Chondrocyte (in vitro differentiated cells): Measurements from ENCODE around the gene RAPGEF5. TPM values are rescaled to one million over a fixed set of nuclear protein-coding genes. Genes with fewer than 3 reads are reported as not detected.

Experiments
- DNase-seq: peaks from one replicate; pipeline ENCODE4 v3.0.0; 2021; ENCODE audit warnings: mixed read lengths, low spot score
- H3K27ac Mint-ChIP-seq: one replicate; pipeline ENCODE4 v1.8.0; 2021; ENCODE audit warnings: mild to moderate bottlenecking, moderate library complexity, mixed read lengths; ENCODE audit not compliant: unreplicated experiment
- H3K27me3 Mint-ChIP-seq: 2 replicates; pipeline ENCODE4 v1.8.0; 2021; ENCODE audit warnings: low read depth, mixed read lengths
- H3K36me3 Mint-ChIP-seq: 2 replicates; pipeline ENCODE4 v1.8.0; 2021; ENCODE audit warnings: low read depth, mixed read lengths
- H3K4me1 Mint-ChIP-seq: 2 replicates; pipeline ENCODE4 v1.8.0; 2021; ENCODE audit warnings: low read depth, mild to moderate bottlenecking, mixed read lengths
- H3K4me3 Mint-ChIP-seq: one replicate; pipeline ENCODE4 v1.8.0; 2021; ENCODE audit warnings: mild to moderate bottlenecking, moderate library complexity, mixed read lengths; ENCODE audit not compliant: unreplicated experiment
- H3K9me3 Mint-ChIP-seq: 2 replicates; pipeline ENCODE4 v1.8.0; 2021; ENCODE audit warnings: low read depth, mixed read lengths
- total RNA-seq: library from RNA; stranded (reverse); gene quantifications from 3 replicates; pipeline ENCODE4 v1.2.1, GENCODE V29; 2021
- TF ChIP-seq, protein P1 (sequence below): fragments of 200-600 bp; sonication (generic); IDR thresholded peaks from 2 replicates; pipeline ENCODE4 v1.5.0; 2021; ENCODE audit warnings: antibody characterized with exemption, mild to moderate bottlenecking, moderate library complexity

The RAPGEF5 gene
- total RNA-seq, 1 donor from 2014 or later = 2.2 TPM

DNA sequence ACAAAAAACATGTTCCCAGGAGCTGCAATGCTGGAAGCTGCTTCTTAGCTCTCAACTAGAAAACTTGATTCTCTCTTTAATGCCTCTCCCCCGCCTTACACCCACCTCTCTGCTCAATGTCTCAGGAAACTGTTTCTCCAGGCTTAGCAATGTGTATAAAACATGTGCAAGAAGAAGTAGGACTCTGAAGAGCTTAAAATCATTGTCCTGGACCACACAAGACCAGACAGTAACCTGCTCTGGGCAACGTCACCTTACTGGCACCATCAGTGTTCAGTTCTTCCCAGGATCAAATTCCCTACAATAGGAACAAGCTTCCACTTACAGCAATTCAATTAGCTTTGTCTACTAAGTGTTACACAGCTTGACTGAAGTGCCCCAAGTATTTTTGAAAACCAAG is 104.9 kb downstream of the RAPGEF5 start:
- H3K9me3 Mint-ChIP-seq = peaks cover under 1% of the 10 kb centered on the region
- H3K36me3 Mint-ChIP-seq = no peaks in the 10 kb centered on the region
- DNase-seq = no peak
- no peaks in the 10 kb centered on the region for H3K4me1 Mint-ChIP-seq
- no peak overlapping the region for H3K27ac Mint-ChIP-seq
- no peaks in the 10 kb centered on the region for H3K27me3 Mint-ChIP-seq
- TF ChIP-seq, protein P1, sequence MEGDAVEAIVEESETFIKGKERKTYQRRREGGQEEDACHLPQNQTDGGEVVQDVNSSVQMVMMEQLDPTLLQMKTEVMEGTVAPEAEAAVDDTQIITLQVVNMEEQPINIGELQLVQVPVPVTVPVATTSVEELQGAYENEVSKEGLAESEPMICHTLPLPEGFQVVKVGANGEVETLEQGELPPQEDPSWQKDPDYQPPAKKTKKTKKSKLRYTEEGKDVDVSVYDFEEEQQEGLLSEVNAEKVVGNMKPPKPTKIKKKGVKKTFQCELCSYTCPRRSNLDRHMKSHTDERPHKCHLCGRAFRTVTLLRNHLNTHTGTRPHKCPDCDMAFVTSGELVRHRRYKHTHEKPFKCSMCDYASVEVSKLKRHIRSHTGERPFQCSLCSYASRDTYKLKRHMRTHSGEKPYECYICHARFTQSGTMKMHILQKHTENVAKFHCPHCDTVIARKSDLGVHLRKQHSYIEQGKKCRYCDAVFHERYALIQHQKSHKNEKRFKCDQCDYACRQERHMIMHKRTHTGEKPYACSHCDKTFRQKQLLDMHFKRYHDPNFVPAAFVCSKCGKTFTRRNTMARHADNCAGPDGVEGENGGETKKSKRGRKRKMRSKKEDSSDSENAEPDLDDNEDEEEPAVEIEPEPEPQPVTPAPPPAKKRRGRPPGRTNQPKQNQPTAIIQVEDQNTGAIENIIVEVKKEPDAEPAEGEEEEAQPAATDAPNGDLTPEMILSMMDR = no peak
- no peak overlapping the region for H3K4me3 Mint-ChIP-seq

DNA sequence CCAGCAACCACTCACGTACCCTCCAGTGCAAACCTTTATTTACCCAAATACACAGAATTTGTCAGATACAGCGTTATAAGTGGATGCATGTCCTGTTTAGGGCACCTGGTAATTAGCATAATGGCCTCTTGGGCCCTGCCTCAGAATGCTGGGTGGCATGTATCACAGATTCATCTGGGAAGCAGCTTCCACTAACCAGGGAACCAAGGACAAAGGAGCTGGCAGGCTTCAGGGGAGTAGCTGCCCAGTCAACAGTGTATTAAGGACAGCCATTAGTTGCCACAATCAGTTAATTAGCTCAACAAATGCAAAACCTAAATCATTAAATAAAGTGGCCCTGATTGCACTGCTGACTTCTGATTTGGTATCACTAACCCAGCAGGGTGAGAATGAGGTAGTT is 105.7 kb downstream of the RAPGEF5 start:
- no peak for DNase-seq
- Mint-ChIP-seq H3K27me3 (no peaks in the 10 kb centered on the region), H3K4me3 (no peak overlapping the region), H3K4me1 (no peaks in the 10 kb centered on the region), H3K27ac (no peak overlapping the region), H3K36me3 (no peaks in the 10 kb centered on the region), H3K9me3 (peaks cover 8% of the 10 kb centered on the region)
- TF ChIP-seq, protein P1 = no peak

DNA sequence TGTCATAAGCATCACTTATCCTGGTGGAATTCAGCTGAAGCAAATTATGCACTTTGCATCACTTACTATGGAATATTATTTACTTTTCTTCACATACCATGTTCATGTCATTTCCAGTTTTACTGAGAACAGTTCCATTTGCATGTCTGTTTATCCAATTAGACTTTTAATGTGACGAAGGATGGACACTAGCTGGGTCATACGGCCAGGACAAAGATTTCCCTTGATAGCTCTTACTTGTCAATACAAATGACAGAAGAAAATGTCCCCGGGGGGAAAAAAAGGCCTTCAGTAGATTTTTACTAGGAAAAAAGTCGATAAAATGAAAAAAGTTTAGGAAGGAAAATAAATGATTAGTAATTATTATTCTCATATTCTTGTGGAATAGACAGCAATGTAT is 106.6 kb downstream of the RAPGEF5 start:
- Mint-ChIP-seq H3K4me1 (no peaks in the 10 kb centered on the region), H3K9me3 (peaks cover 17% of the 10 kb centered on the region), H3K27me3 (no peaks in the 10 kb centered on the region), H3K36me3 (peaks cover 2% of the 10 kb centered on the region), H3K27ac (no peak overlapping the region), H3K4me3 (no peak overlapping the region)
- DNase-seq = no peak
- TF ChIP-seq, protein P1 = no peak

DNA sequence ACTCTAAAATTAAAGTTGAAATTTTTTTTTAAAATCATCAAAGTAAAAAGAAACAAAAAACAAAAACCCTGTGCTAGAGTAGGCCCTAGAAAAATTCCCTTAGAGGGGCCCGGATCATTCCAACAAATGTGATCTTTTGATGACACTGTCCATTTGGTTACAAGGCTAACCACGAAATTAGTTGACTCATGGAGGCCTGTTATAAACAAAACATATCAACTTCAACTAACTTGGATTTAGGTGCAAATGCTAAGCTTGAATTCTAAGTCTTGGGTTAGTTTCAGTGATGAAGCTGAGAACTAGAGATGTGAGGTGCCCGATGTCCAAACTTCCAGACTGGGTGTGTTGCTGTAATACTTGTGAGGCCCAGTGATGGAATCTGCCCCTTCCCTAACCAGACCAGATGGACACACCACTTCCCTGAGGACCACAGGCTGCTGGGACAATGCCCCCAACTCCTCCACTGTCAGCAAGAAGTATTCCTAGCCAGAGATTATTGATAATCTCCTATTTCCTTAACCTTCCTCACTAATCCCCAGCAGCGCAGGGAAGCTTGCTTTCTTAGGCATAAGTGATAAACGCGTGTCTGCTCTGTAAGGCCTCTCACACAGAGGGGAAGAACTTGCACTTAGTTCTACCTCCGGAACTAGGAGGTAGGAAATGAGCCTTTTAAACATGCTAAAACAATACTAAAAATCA is 108.7 kb downstream of the RAPGEF5 start:
- TF ChIP-seq, protein P1 = no peak
- Mint-ChIP-seq H3K4me3 (no peak overlapping the region), H3K27ac (no peak overlapping the region), H3K4me1 (no peaks in the 10 kb centered on the region), H3K27me3 (no peaks in the 10 kb centered on the region), H3K9me3 (peaks cover 23% of the 10 kb centered on the region), H3K36me3 (peaks cover 2% of the 10 kb centered on the region)
- no peak for DNase-seq

DNA sequence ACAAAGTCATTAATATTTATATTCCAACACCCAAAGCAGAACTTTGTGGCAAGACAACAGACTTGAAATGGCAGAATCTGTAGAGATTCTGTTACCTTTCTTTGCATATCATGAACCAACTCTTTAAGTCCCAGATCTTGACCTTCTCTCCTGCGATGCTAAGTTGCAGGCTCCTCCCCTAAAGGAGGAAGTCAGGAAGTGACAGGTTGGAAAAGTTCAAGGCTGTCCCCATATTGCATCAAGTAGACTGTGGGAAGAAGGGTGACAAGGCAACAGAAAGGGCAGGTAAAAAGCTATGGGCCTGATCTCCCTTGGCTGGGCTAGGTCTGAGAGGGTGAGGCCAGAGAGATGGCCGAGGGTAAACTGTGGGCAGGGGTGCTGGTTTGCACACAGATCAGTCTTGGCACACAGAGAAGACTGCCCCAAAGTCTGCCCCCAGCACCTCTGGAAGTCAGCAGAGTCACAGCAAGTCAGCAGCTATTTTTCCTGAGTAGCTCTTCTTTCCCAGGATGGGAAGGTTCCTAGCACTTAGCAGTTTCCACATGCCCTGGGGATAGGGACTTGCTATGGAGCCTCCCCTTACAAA is 115.1 kb downstream of the RAPGEF5 start:
- Mint-ChIP-seq H3K9me3 (peaks cover 21% of the 10 kb centered on the region), H3K27me3 (no peaks in the 10 kb centered on the region), H3K4me3 (no peak overlapping the region), H3K36me3 (peaks cover 2% of the 10 kb centered on the region), H3K4me1 (peaks cover 6% of the 10 kb centered on the region), H3K27ac (no peak overlapping the region)
- TF ChIP-seq, protein P1 = no peak
- DNase-seq = no peak
